Thymus (tissue), 11 donors: ENCODE results near the gene CASK. TPM values are rescaled to one million over a fixed set of nuclear protein-coding genes. Genes with fewer than 3 reads are reported as not detected.
"Not testable (repeated sequence)": the region's sequence is repeated elsewhere in the genome, so short reads cannot be mapped to it uniquely, and the experiment has no call there.

Experiments used
- DNase-seq, 9 donors: peaks; one replicate each; pipeline ENCODE4 v3.0.0-alpha.2; 2013; ENCODE audit warnings: low spot score in 9 of 9, low read depth in 6 of 9, missing footprints in 1 of 9
- H3K27ac ChIP-seq, 2 donors: one replicate each; pipeline ENCODE4 v1.5.1; 2013; ENCODE audit warnings: control low read depth in 1 of 2, low read depth in 1 of 2, low read length in 1 of 2, mild to moderate bottlenecking in 1 of 2, moderate library complexity in 1 of 2
- H3K27me3 ChIP-seq, 2 donors: one replicate each; pipeline ENCODE4 v1.5.1; 2013; ENCODE audit warnings: low read length in 1 of 2; ENCODE audit not compliant: control insufficient read depth in 2 of 2, insufficient read depth in 1 of 2
- H3K36me3 ChIP-seq, 2 donors: one replicate each; pipeline ENCODE4 v1.5.1; 2013; ENCODE audit warnings: low read length in 1 of 2, mild to moderate bottlenecking in 1 of 2, moderate library complexity in 1 of 2; ENCODE audit not compliant: control insufficient read depth in 2 of 2, insufficient read depth in 2 of 2
- H3K4me1 ChIP-seq, 2 donors: one replicate each; pipeline ENCODE4 v1.5.1; 2013; ENCODE audit warnings: low read length in 2 of 2; ENCODE audit not compliant: control insufficient read depth in 2 of 2, insufficient read depth in 2 of 2
- H3K4me3 ChIP-seq, 2 donors: one replicate each; pipeline ENCODE4 v1.5.1; 2013; ENCODE audit warnings: low read length in 2 of 2, control low read depth in 1 of 2, mild to moderate bottlenecking in 1 of 2
- H3K9me3 ChIP-seq, 2 donors: one replicate each; pipeline ENCODE4 v1.5.1; 2013; ENCODE audit warnings: low read length in 1 of 2, mild to moderate bottlenecking in 1 of 2; ENCODE audit not compliant: control insufficient read depth in 2 of 2, insufficient read depth in 1 of 2
- WGBS: extraction: QIAGEN DNeasy Blood & Tissue Kit; methylation state at CpG from one replicate; pipeline ENCODE4 v1.1.7; 2013; 5-methylcytosine and 5-hydroxymethylcytosine counted together
- polyA plus RNA-seq: library from polyadenylated mRNA; stranded (reverse); fragments of 200-250 nt; gene quantifications from one replicate; pipeline ENCODE4 v1.2.3, GENCODE V29; 2013
- total RNA-seq: library from RNA; stranded (reverse); fragments of 120-200 nt; gene quantifications from one replicate; pipeline ENCODE4 v1.2.4, GENCODE V29; 2013
- donor health status: healthy.

Gene CASK
- total and polyA plus RNA-seq, 2 donors = 15.7 to 21.0 TPM

GRCh38 chrX:41518127-41518840 lies 405.1 kb downstream of the CASK start:
- peaks cover 10 to 19% of the 10 kb centered on the region in 2 donors for H3K36me3 ChIP-seq
- H3K4me1 ChIP-seq = peaks cover 4 to 19% of the 10 kb centered on the region in 2 donors
- 94% methylated on average over 9 of the region's 9 CpGs for WGBS
- DNase-seq = no peak
- no peak overlapping the region for H3K4me3 ChIP-seq
- peak overlapping the region in 1 of 2 donors; percentile 18 for H3K27ac ChIP-seq
- H3K27me3 ChIP-seq = no peaks in the 10 kb centered on the region
- H3K9me3 ChIP-seq = no peaks in the 10 kb centered on the region

GRCh38 chrX:41516999-41517765 lies 406.2 kb downstream of the CASK start:
- WGBS = 54% methylated on average over 4 of the region's 4 CpGs
- H3K36me3 ChIP-seq = peaks cover 8 to 9% of the 10 kb centered on the region in 2 donors
- no peaks in the 10 kb centered on the region for H3K9me3 ChIP-seq
- H3K4me1 ChIP-seq = peaks cover 4 to 26% of the 10 kb centered on the region in 2 donors
- H3K4me3 ChIP-seq = no peak overlapping the region
- no peaks in the 10 kb centered on the region for H3K27me3 ChIP-seq
- H3K27ac ChIP-seq = peak overlapping the region in 1 of 2 donors; percentile 36
- DNase-seq = peak in 4 of 9 donors; percentile 11 to 54 (median 26)

- Histone ChIP-seq H3K27me3 (no peaks in the 10 kb centered on the region), H3K4me3 (no peak overlapping the region), H3K4me1 (peaks cover 4 to 29% of the 10 kb centered on the region in 2 donors), H3K36me3 (peaks cover 2 to 5% of the 10 kb centered on the region in 2 donors), H3K27ac (peak overlapping the region in 1 of 2 donors; percentile 36), H3K9me3 (no peaks in the 10 kb centered on the region)
- no peak for DNase-seq
- WGBS = 96% methylated on average over 5 of the region's 5 CpGs
Observed at GRCh38 chrX:41516456-41516855, 406.9 kb downstream of the CASK start.

- peaks cover 4 to 29% of the 10 kb centered on the region in 2 donors for H3K4me1 ChIP-seq
- no peaks in the 10 kb centered on the region for H3K27me3 ChIP-seq
- no peak overlapping the region for H3K27ac ChIP-seq
- no peaks in the 10 kb centered on the region for H3K36me3 ChIP-seq
- 96% methylated on average over 12 of the region's 12 CpGs for WGBS
- no peak for DNase-seq
- H3K4me3 ChIP-seq = no peak overlapping the region
- no peaks in the 10 kb centered on the region for H3K9me3 ChIP-seq
Observed at GRCh38 chrX:41515376-41515775, 408.0 kb downstream of the CASK start.

- H3K9me3 ChIP-seq = no peaks in the 10 kb centered on the region
- H3K36me3 ChIP-seq = no peaks in the 10 kb centered on the region
- no peak overlapping the region for H3K27ac ChIP-seq
- H3K4me3 ChIP-seq = no peak overlapping the region
- H3K27me3 ChIP-seq = no peaks in the 10 kb centered on the region
- 96% methylated on average over 9 of the region's 9 CpGs for WGBS
- no peak for DNase-seq
- H3K4me1 ChIP-seq = peaks cover 4 to 29% of the 10 kb centered on the region in 2 donors
Observed at GRCh38 chrX:41514179-41514578, 409.2 kb downstream of the CASK start.

- WGBS = 95% methylated on average over 7 of the region's 7 CpGs
- H3K4me1 ChIP-seq = peaks cover under 1 to 22% of the 10 kb centered on the region in 2 donors
- H3K27me3 ChIP-seq, DNase-seq, H3K27ac ChIP-seq, H3K4me3 ChIP-seq, H3K9me3 ChIP-seq, H3K36me3 ChIP-seq: not testable (repeated sequence)
Observed at GRCh38 chrX:41512853-41513252, 410.5 kb downstream of the CASK start.

GRCh38 chrX:41512394-41512793 lies 411.0 kb downstream of the CASK start:
- Histone ChIP-seq H3K9me3 (no peaks in the 10 kb centered on the region), H3K27ac (peak overlapping the region in 1 of 2 donors; percentile 43), H3K4me1 (peaks cover 0 to 18% of the 10 kb centered on the region in 2 donors), H3K36me3 (no peaks in the 10 kb centered on the region), H3K4me3 (no peak overlapping the region), H3K27me3 (no peaks in the 10 kb centered on the region)
- 45% methylated on average over 4 of the region's 4 CpGs for WGBS
- DNase-seq = peak in 6 of 9 donors; percentile 11 to 64 (median 29)

GRCh38 chrX:41507919-41508318 lies 415.4 kb downstream of the CASK start:
- Histone ChIP-seq H3K4me1 (peaks cover 0 to 9% of the 10 kb centered on the region in 2 donors), H3K27me3 (no peaks in the 10 kb centered on the region), H3K36me3 (no peaks in the 10 kb centered on the region), H3K4me3 (no peak overlapping the region), H3K27ac (no peak overlapping the region), H3K9me3 (no peaks in the 10 kb centered on the region)
- DNase-seq = no peak
- 97% methylated on average over 4 of the region's 4 CpGs for WGBS

- 97% methylated on average over 1 of the region's 1 CpG for WGBS
- no peak overlapping the region for H3K4me3 ChIP-seq
- no peak for DNase-seq
- no peaks in the 10 kb centered on the region for H3K36me3 ChIP-seq
- no peaks in the 10 kb centered on the region for H3K27me3 ChIP-seq
- H3K27ac ChIP-seq = no peak overlapping the region
- H3K4me1 ChIP-seq = peaks cover 5 to 19% of the 10 kb centered on the region in 2 donors
- H3K9me3 ChIP-seq = no peaks in the 10 kb centered on the region
Observed at GRCh38 chrX:41502004-41502403, 421.4 kb downstream of the CASK start.
